Stimulated activated naive CD8-positive, alpha-beta T cell treated with anti-CD3 and anti-CD28 coated beads, Interleukin-15, amount 100 ng/mL, for 72 hours (primary cell): Measurements from ENCODE around the gene ACER3.

ENCODE experiments used
- ATAC-seq: fragments of 150-1000 bp; cut with Tn5 transposase; 2 replicates; pipeline ENCODE4 v1.10.0; 2021; ENCODE audit warnings: mild to moderate bottlenecking, moderate library complexity
- DNase-seq, 2 donors: peaks; one replicate each; pipeline ENCODE4 v3.0.0; 2021 to 2022
- H3K27ac Mint-ChIP-seq, 2 donors: one replicate each; pipeline ENCODE4 v1.8.0; 2022; ENCODE audit warnings: mild to moderate bottlenecking in 2 of 2, mixed read lengths in 2 of 2, moderate library complexity in 2 of 2
- H3K27me3 Mint-ChIP-seq: one replicate; pipeline ENCODE4 v1.8.0; 2022; ENCODE audit warnings: mixed read lengths
- H3K4me1 Mint-ChIP-seq: one replicate; pipeline ENCODE4 v1.8.0; 2022; ENCODE audit warnings: mild to moderate bottlenecking, mixed read lengths
- H3K4me3 Mint-ChIP-seq, 2 donors: one replicate each; pipeline ENCODE4 v1.8.0; 2022; ENCODE audit warnings: mild to moderate bottlenecking in 2 of 2, mixed read lengths in 2 of 2, moderate library complexity in 1 of 2
- H3K9me3 Mint-ChIP-seq, 2 donors: one replicate each; pipeline ENCODE4 v1.8.0; 2022; ENCODE audit warnings: mixed read lengths in 2 of 2

Gene ACER3

DNA sequence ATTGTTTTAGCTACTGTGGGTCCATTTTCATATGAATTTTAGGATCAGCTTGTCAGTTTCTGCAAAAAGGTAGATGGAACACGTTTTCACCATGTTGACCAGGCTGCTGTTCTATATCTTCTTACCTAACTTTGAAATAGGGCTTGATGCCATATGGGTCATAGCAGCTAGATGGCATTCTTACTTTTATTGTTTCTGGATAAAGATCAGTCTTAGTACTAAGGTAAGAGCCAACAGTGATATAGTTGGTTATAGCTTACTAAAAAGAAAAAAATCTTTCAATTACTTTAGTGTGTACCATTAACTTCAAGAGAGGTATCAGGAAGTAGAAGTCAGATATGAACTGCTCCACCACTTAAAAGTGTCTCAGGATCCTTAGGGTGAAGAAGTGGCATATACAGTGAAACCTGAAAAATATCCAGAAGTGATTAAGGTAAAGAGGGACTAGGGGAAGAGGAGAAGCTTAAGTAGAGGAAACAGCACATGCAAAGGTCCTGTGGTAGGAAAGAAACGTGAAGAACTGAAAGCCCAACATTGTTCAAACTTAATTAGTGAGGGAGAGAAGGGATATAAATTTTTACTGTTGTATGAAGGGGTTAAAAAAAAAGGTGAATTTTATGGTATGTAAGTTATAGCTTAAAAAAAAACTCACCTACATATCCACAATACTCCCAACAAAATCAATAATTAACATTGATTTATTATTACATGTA is 113.6 kb downstream of the ACER3 start:
- H3K4me1 Mint-ChIP-seq: no peaks in the 10 kb centered on the region
- H3K4me3 Mint-ChIP-seq: no peak overlapping the region
- no peaks in the 10 kb centered on the region for H3K27me3 Mint-ChIP-seq
- no peak for ATAC-seq
- no peak for DNase-seq
- H3K9me3 Mint-ChIP-seq: peaks cover 5 to 30% of the 10 kb centered on the region in 2 donors
- H3K27ac Mint-ChIP-seq: no peak overlapping the region

DNA sequence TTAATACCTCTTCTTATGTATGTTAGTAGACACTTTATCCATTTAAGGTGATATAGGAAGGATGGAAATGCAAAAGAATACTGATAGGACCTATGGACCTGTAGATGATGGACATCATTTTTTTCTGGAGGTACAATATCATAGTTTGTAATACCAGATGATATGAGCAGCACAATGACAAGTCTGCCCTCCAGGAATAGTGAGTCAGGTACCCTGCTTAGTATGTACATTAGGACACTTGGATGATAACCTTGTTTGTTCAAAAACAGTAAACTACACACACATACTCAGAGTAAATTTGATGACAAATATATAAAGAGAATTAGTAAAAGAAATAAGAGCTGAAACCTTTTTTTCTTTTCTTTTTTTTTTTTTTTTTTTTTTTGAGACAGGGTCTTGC is 114.8 kb downstream of the ACER3 start:
- H3K27me3 Mint-ChIP-seq: no peaks in the 10 kb centered on the region
- H3K27ac Mint-ChIP-seq: no peak overlapping the region
- H3K4me1 Mint-ChIP-seq: no peaks in the 10 kb centered on the region
- H3K9me3 Mint-ChIP-seq: peaks cover 4 to 27% of the 10 kb centered on the region in 2 donors
- H3K4me3 Mint-ChIP-seq: no peak overlapping the region
- DNase-seq: no peak
- no peak for ATAC-seq

DNA sequence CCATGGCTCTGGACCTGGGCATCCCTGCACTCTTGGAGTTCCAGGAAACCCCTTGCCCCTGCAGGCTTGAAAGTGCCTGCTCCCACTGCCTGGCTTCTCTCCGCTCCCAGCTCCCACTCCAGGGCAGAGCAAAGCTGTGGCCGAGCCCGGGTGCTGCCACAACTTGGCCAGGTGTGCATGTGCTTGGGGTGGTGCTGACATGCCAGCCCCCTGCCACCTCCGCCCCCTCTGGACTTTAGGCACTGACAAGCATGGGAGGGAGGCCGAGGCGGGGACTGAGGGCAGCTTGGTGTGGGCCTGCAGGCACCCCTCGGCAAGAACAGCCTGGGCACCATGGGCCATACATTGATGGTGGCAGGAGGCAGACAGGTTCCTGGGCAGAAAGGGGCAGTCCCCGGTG is 117.1 kb downstream of the ACER3 start:
- Mint-ChIP-seq H3K27me3 (no peaks in the 10 kb centered on the region), H3K27ac (no peak overlapping the region), H3K4me3 (no peak overlapping the region), H3K9me3 (peaks cover 0 to 9% of the 10 kb centered on the region in 2 donors), H3K4me1 (no peaks in the 10 kb centered on the region)
- DNase-seq (no peak), ATAC-seq (no peak)

DNA sequence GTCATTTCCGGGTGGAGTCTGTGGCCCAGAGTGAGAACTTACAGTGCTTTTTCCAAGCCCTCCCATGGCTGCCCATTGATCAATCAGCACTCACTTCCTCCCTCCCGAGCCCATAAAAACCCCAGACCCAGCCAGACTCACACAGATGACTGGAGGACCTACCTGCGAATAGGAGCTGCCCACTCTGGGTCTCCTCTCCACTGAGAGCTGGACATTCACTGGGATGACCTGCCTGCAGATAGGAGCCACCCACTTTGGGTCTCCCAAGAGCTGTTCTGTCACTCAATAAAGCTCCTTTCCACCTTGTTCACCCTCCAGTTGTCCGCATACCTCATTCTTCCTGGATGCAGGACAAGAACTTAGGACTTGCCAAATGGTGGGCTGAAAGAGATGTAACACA is 117.5 kb downstream of the ACER3 start:
- H3K27ac Mint-ChIP-seq: no peak overlapping the region
- no peaks in the 10 kb centered on the region for H3K4me1 Mint-ChIP-seq
- no peaks in the 10 kb centered on the region for H3K27me3 Mint-ChIP-seq
- peaks cover 0 to 6% of the 10 kb centered on the region in 2 donors for H3K9me3 Mint-ChIP-seq
- DNase-seq: no peak
- H3K4me3 Mint-ChIP-seq: no peak overlapping the region
- no peak for ATAC-seq

DNA sequence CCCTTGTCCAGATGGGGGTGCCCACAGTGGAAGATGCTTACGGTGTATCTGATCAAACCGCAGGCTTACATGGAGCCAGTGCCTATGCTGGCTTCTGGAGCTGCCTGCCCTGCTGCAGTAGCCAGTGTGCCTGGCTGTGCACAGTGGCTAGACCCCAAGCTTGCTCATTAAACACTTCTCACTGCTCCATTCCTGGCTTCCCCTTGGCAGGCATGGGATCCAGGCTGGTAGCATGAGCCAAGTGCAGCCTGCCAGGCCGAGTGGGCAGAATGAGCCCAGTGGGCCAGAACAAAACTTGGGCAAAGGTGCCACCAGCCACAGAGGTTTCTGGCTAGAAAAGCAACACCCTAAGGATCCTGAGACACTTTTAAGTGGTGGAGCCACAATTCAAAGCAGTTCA is 118.1 kb downstream of the ACER3 start:
- Mint-ChIP-seq H3K4me3 (no peak overlapping the region), H3K9me3 (peaks cover 0 to 6% of the 10 kb centered on the region in 2 donors), H3K27ac (no peak overlapping the region), H3K27me3 (no peaks in the 10 kb centered on the region), H3K4me1 (no peaks in the 10 kb centered on the region)
- DNase-seq: no peak
- no peak for ATAC-seq

DNA sequence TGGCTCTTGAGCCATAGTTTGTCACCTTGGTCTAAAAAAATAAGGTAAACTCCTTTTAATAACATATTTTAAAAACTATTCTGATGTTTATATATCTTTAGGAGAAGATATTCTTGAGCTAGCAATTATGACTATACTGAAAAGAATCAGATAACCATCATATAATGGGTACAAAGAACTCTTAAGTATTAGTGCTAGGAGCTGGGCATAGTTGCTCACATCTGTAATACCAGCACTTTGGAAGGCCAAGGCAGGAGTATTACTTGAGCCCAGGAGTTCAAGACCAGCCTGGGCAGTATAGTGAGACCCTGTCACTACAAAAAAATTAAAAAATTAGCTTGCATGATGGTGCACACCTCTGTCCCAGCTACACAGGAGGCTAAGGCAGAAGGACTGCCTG is 119.5 kb downstream of the ACER3 start:
- ATAC-seq (no peak), DNase-seq (no peak)
- Mint-ChIP-seq H3K9me3 (peaks cover 0 to 6% of the 10 kb centered on the region in 2 donors), H3K4me1 (no peaks in the 10 kb centered on the region), H3K27ac (no peak overlapping the region), H3K4me3 (no peak overlapping the region), H3K27me3 (no peaks in the 10 kb centered on the region)

DNA sequence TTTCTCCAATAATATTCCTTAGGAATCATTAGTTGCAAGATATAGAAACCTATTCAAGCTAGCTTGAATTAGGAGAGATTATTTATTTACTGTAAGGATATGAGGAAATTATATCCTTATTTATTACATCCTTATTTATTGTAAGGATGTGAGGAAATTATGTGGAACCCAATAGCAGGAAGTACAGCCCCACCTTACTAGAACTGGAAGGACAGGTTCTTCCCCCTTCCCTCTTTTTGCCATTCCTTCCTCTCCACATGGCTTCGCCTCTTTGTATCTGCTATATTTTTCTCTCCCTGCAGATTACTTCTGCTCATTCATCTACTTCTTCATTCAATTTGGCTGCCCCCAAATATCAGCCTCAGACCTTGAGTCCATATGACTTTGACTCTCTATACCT is 124.0 kb downstream of the ACER3 start:
- Mint-ChIP-seq H3K27ac (no peak overlapping the region), H3K4me3 (no peak overlapping the region), H3K27me3 (no peaks in the 10 kb centered on the region), H3K4me1 (no peaks in the 10 kb centered on the region), H3K9me3 (no peaks in the 10 kb centered on the region)
- DNase-seq: no peak
- ATAC-seq: no peak

DNA sequence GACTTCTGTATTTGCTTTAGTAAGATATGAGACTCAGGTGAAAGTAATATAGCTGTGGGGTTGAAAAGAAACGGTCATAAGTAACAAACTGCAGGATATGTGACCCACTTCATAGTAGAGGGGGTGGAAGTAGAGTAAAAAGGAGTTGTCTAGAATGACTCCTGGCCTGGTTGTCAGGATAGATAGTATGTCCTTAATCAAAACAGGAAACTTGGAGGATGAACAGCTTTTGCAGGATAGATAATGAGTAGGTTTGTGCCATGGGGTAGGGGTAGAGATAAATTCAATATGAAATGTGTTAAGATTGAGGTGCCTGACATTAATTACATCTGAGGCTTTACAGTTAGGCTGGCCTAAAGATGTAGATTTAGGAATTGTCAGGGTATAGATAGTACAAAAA is 126.5 kb downstream of the ACER3 start:
- H3K9me3 Mint-ChIP-seq: no peaks in the 10 kb centered on the region
- DNase-seq (no peak), ATAC-seq (no peak)
- H3K4me1 Mint-ChIP-seq: no peaks in the 10 kb centered on the region
- no peaks in the 10 kb centered on the region for H3K27me3 Mint-ChIP-seq
- H3K27ac Mint-ChIP-seq: no peak overlapping the region
- no peak overlapping the region for H3K4me3 Mint-ChIP-seq

DNA sequence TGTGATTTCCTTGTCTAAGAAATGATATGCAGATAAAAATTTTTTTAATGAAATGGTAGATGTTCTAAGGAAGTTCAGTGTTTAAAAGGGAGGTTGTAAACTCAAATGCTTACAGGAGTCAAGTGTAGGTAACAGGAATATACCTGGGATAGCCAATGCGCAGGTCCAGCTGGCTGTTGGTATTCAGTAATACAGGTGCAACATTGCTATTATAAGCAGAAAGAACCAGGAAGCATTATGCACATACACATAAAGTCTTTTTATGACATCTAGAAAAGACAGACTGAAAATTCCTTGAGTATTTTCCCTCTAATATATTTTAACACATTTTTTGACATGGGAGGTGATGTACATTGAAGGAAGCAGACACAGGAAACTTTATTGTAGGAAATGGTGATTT is 129.9 kb downstream of the ACER3 start:
- Mint-ChIP-seq H3K27ac (no peak overlapping the region), H3K4me1 (no peaks in the 10 kb centered on the region), H3K27me3 (no peaks in the 10 kb centered on the region), H3K4me3 (no peak overlapping the region), H3K9me3 (no peaks in the 10 kb centered on the region)
- ATAC-seq (no peak), DNase-seq (no peak)

DNA sequence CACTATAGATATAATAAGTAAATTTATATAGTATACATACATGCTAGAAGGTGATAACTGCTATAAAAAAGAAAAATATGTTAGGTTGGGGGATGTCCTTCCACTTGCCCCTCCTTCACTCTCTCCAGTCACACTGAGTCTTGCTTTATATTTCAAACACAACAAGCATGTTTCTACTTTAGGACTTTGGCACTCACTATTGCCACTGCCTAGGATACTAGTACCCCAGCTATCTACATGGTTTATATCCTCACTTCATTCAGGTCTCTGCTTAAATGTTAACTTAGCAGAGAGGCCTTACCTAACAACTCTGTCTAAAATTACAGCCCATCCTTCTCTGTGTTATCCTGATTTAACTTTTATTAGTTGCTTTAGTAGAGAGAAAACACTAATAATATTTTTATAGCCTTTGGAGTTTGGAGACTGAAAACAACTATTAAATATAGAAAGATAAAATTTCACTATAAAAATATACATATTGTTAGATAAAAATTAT is 134.4 kb downstream of the ACER3 start:
- ATAC-seq (no peak), DNase-seq (no peak)
- H3K4me1 Mint-ChIP-seq: no peaks in the 10 kb centered on the region
- H3K9me3 Mint-ChIP-seq: no peaks in the 10 kb centered on the region
- H3K27me3 Mint-ChIP-seq: no peaks in the 10 kb centered on the region
- no peak overlapping the region for H3K27ac Mint-ChIP-seq
- H3K4me3 Mint-ChIP-seq: no peak overlapping the region

DNA sequence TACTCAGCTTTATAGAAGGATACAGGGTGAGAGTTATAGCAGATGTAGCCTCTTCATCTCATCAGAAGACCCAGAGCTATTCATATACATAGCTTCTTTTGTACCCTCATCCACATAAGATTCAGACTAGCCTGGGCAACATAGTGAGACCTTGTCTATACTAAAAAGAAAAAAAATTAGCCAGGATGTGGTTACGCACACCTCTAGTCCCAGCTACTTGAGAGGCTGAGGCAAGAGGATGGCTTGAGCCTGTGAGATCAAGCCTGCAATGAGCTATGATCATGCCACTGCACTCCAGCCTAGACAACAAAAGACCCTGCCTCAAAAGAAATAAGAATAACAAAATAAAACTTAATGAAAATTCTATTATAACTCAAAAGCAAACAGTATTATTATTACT is 136.8 kb downstream of the ACER3 start:
- ATAC-seq: peak; percentile 58
- no peaks in the 10 kb centered on the region for H3K4me1 Mint-ChIP-seq

DNA sequence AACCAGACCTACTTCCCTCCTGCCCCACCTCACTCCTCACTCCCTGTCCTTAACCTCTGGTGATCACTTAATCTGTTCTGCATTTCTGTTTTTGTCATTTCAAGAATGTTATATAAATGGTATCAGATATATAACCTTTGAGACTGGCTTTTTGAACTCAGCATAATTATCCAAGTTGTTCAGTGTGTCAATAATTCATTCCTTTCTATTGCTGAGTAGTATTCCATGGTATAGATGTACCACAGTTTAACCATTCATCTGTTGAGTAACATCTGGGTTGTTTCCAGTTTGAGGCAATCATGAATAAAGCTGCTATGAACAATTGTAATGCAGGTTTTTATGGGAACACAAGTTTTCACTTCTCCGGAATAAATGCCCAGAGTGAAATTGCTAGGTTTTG is 138.9 kb downstream of the ACER3 start:
- DNase-seq (no peak), ATAC-seq (no peak)
- H3K27ac Mint-ChIP-seq: no peak overlapping the region
- H3K9me3 Mint-ChIP-seq: no peaks in the 10 kb centered on the region
- H3K27me3 Mint-ChIP-seq: no peaks in the 10 kb centered on the region
- H3K4me3 Mint-ChIP-seq: no peak overlapping the region
- no peaks in the 10 kb centered on the region for H3K4me1 Mint-ChIP-seq

More for the DNA sequence above, 136.8 kb downstream of the ACER3 start:
- Mint-ChIP-seq H3K9me3 (no peaks in the 10 kb centered on the region), H3K27me3 (no peaks in the 10 kb centered on the region), H3K27ac (no peak overlapping the region), H3K4me3 (no peak overlapping the region)
- no peak for DNase-seq

DNA sequence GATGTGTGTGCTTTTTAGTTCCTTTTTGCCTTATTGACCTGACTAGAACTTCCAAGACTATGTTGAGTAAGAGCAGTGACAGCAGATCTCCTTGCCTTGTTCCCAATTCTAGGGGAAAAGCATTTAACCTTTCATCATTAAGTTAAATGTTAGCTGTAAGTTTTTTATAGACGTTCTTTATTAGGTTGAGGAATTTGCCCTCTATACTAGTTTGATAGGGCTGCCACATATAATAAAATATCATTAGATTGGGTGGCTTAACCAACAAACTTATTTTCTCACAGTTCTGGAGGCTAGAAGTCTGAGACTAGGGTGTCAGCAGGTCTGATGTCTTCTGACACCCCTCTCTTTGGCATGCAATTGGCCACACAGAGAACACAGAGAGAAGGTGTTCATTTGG is 140.9 kb downstream of the ACER3 start:
- no peak overlapping the region for H3K4me3 Mint-ChIP-seq
- no peak overlapping the region for H3K27ac Mint-ChIP-seq
- DNase-seq (no peak), ATAC-seq (no peak)
- no peaks in the 10 kb centered on the region for H3K27me3 Mint-ChIP-seq
- H3K4me1 Mint-ChIP-seq: no peaks in the 10 kb centered on the region
- H3K9me3 Mint-ChIP-seq: no peaks in the 10 kb centered on the region

DNA sequence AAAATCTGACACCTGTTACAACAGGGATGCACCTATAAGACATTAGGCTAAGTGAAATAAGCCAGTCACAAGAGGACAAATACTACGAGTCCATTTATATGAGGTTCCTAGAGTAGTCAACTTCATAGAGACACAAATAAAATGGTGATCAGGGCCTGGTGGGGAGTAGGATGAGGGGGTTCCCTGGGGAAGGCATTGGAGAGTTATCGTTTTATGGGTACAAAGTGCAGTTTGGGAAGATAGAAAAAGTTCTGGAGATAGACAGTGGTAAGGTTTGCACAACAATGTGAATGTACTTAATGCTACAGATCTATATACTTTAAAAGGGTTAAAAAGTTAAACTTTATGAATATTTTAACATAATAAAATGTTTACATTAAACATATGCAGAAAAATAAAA is 142.1 kb downstream of the ACER3 start:
- DNase-seq: no peak
- no peaks in the 10 kb centered on the region for H3K27me3 Mint-ChIP-seq
- H3K4me3 Mint-ChIP-seq: no peak overlapping the region
- H3K27ac Mint-ChIP-seq: no peak overlapping the region
- no peak for ATAC-seq
- no peaks in the 10 kb centered on the region for H3K9me3 Mint-ChIP-seq
- no peaks in the 10 kb centered on the region for H3K4me1 Mint-ChIP-seq

DNA sequence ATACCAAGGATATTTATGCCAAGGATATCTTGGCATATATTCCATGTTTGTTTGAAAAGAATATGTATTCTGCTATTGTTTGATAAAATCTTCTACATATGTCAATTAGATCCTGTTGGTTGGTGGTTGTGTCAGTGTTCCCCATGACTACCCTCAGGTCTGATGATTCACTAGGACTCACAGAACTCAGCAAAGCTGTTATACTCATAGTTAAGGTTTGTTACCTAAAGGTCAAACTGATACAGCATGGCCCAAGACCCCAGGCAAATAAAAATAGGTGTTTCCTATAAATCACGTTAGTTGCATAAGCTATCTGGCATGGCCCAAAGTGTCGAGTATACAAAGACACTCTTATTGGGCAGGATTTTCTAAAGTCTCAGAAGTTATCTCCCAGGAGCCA is 143.2 kb downstream of the ACER3 start:
- H3K4me3 Mint-ChIP-seq: no peak overlapping the region
- DNase-seq (no peak), ATAC-seq (peak; percentile 56)
- no peaks in the 10 kb centered on the region for H3K9me3 Mint-ChIP-seq
- no peak overlapping the region for H3K27ac Mint-ChIP-seq
- no peaks in the 10 kb centered on the region for H3K4me1 Mint-ChIP-seq
- H3K27me3 Mint-ChIP-seq: no peaks in the 10 kb centered on the region

DNA sequence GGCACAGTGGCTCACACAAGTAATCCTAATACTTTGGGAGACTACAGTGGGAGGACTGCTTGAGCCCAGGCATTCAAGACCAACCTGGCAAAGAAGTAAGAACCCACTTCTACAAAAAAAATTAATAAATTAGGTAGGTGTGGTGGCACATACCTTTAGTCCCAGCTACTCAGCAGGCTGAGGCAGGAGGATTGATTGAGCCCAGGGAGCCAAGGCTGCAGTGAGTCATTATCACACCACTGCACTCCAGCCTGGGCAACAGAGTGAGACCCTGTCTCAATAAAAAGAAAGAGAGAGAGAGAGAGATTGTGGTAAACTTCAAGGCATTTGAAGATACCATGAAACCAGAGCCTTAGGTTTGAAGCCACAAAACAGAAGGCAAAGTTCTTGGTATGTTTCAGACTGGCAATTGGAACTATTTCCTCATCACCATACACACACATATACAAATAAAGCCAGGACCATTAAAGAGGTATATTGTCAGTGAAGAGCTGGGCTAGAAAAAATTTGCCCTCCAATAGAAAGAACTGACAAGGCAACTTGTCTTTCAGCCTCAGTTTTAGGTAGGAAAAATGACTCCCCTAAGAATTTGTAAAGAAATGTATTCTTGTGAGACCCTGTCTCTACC is 148.9 kb downstream of the ACER3 start:
- no peaks in the 10 kb centered on the region for H3K4me1 Mint-ChIP-seq
- no peak for ATAC-seq
- no peak overlapping the region for H3K4me3 Mint-ChIP-seq
- H3K27ac Mint-ChIP-seq: no peak overlapping the region
- H3K27me3 Mint-ChIP-seq: no peaks in the 10 kb centered on the region
- DNase-seq: no peak
- H3K9me3 Mint-ChIP-seq: no peaks in the 10 kb centered on the region

DNA sequence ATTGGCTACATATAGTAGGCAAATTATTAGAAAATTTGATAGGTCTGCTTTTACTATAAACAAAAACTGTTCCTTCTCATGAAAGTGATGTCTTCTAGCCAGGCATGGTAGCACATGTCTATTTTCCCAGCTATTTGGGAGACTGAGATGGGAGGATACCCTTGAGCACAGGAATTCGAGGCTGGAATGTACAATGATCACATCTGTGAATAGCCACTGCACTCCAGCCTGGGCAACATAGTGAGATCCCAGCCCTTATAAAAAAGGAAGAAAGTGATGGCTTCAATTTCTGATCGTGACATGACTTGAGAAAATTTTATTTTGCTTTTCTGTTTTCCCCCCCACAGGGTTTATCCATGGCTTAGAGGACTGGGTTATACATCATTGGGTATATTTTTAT is 154.0 kb downstream of the ACER3 start:
- Mint-ChIP-seq H3K27me3 (no peaks in the 10 kb centered on the region), H3K4me3 (no peak overlapping the region), H3K4me1 (peaks cover 8% of the 10 kb centered on the region), H3K27ac (no peak overlapping the region), H3K9me3 (no peaks in the 10 kb centered on the region)
- ATAC-seq (no peak), DNase-seq (no peak)
